ENCODE measurements around the gene HSPBP1. TPM values are rescaled to one million over a fixed set of nuclear protein-coding genes. Genes with fewer than 3 reads are reported as not detected.

The HSPBP1 gene
- total and polyA plus RNA-seq, 9 of the 15 experiments (the other 6 are each of a cell fraction or from before 2014, with no cell fraction given), result 0.83 to 81.3 (median 21.8) TPM

- TF ChIP-seq HMBOX1 (IDR thresholded peaks at IDR 0.05), result no peak
- no peak for TF ChIP-seq TCF7L2 (IDR thresholded peaks at IDR 0.05; ENCODE audit: low read depth, low read length)
- no peak for TF ChIP-seq FIP1L1 (IDR thresholded peaks at IDR 0.05; ENCODE audit: low read depth, low read length, poor library complexity, severe bottlenecking)
- no peak for TF ChIP-seq ZC3H4 (CRISPR knock-in tag; IDR thresholded peaks at IDR 0.05; ENCODE audit: borderline replicate concordance)
- TF ChIP-seq ZNF212 (CRISPR knock-in tag; IDR thresholded peaks at IDR 0.05), result no peak
- TF ChIP-seq TRIM25 (IDR thresholded peaks at IDR 0.05; ENCODE audit: borderline replicate concordance), result no peak
- no peak for TF ChIP-seq THRA (IDR thresholded peaks at IDR 0.05)
- no peak for TF ChIP-seq ZNF586 (CRISPR knock-in tag; conservative IDR thresholded peaks at IDR 0.05)
- TF ChIP-seq HMGXB4 (CRISPR knock-in tag; IDR thresholded peaks at IDR 0.05), result no peak
- no peak for TF ChIP-seq ZNF124 (CRISPR knock-in tag; IDR thresholded peaks at IDR 0.05)
- no peak for TF ChIP-seq ESRRB (CRISPR knock-in tag; IDR thresholded peaks at IDR 0.05; ENCODE audit: borderline replicate concordance)
- no peak for TF ChIP-seq HDAC2 (IDR thresholded peaks at IDR 0.05)
- no peak for TF ChIP-seq SIN3B (IDR thresholded peaks at IDR 0.05; ENCODE audit: low read depth)
- no peak for TF ChIP-seq HMG20A (CRISPR knock-in tag; conservative IDR thresholded peaks at IDR 0.05)
- TF ChIP-seq ZNF395 (CRISPR knock-in tag; IDR thresholded peaks at IDR 0.05), result no peak
- TF ChIP-seq RBM39 (optimal IDR thresholded peaks at IDR 0.05; ENCODE audit: low read depth, low read length), result no peak
- TF ChIP-seq ATF1 (CRISPR knock-in tag; IDR thresholded peaks at IDR 0.05), result no peak
- TF ChIP-seq ATF1 (tag; IDR thresholded peaks at IDR 0.05), result 0 out of 2 replicates have a peak, but pooled peaks have one; percentile 6
- no peak for TF ChIP-seq MECOM (CRISPR knock-in tag; IDR thresholded peaks at IDR 0.05)
- no peak for TF ChIP-seq PCBP1 (IDR thresholded peaks at IDR 0.05; ENCODE audit: low read depth, low read length, poor library complexity, severe bottlenecking)
- 0 out of 4 replicates have a peak, but pooled peaks of 1 of the 2 experiments have one; percentile 23 for TF ChIP-seq FOXK2 (conservative IDR thresholded peaks at IDR 0.05 in 1 of 2, IDR thresholded peaks at IDR 0.05 in 1 of 2; ENCODE audit: low read depth in 2 of 2)
- TF ChIP-seq HMG20B (CRISPR knock-in tag; IDR thresholded peaks at IDR 0.05), result no peak
These were observed 45.3 kb upstream of the HSPBP1 start, which contains the start of gene TMEM150B (continued) for GRCh38 chr19:55325172-55325571.
